Chondrocyte (in vitro differentiated cells): ENCODE measurements around the gene HIF1AN. TPM values are rescaled to one million over a fixed set of nuclear protein-coding genes. Genes with fewer than 3 reads are reported as not detected.
A peak's percentile ranks its signal among the peaks of the same experiment; 100 is the strongest.

Experiments
- DNase-seq: peaks from one replicate; pipeline ENCODE4 v3.0.0; 2021; ENCODE audit warnings: mixed read lengths, low spot score
- H3K27ac Mint-ChIP-seq: one replicate; pipeline ENCODE4 v1.8.0; 2021; ENCODE audit warnings: mild to moderate bottlenecking, moderate library complexity, mixed read lengths; ENCODE audit not compliant: unreplicated experiment
- H3K27me3 Mint-ChIP-seq: 2 replicates; pipeline ENCODE4 v1.8.0; 2021; ENCODE audit warnings: low read depth, mixed read lengths
- H3K36me3 Mint-ChIP-seq: 2 replicates; pipeline ENCODE4 v1.8.0; 2021; ENCODE audit warnings: low read depth, mixed read lengths
- H3K4me1 Mint-ChIP-seq: 2 replicates; pipeline ENCODE4 v1.8.0; 2021; ENCODE audit warnings: low read depth, mild to moderate bottlenecking, mixed read lengths
- H3K4me3 Mint-ChIP-seq: one replicate; pipeline ENCODE4 v1.8.0; 2021; ENCODE audit warnings: mild to moderate bottlenecking, moderate library complexity, mixed read lengths; ENCODE audit not compliant: unreplicated experiment
- H3K9me3 Mint-ChIP-seq: 2 replicates; pipeline ENCODE4 v1.8.0; 2021; ENCODE audit warnings: low read depth, mixed read lengths
- total RNA-seq: library from RNA; stranded (reverse); gene quantifications from 3 replicates; pipeline ENCODE4 v1.2.1, GENCODE V29; 2021
- TF ChIP-seq, protein P1 (sequence below): fragments of 200-600 bp; sonication (generic); IDR thresholded peaks from 2 replicates; pipeline ENCODE4 v1.5.0; 2021; ENCODE audit warnings: antibody characterized with exemption, mild to moderate bottlenecking, moderate library complexity

Gene HIF1AN
- total RNA-seq, 1 donor from 2014 or later: 43.1 TPM

DNA sequence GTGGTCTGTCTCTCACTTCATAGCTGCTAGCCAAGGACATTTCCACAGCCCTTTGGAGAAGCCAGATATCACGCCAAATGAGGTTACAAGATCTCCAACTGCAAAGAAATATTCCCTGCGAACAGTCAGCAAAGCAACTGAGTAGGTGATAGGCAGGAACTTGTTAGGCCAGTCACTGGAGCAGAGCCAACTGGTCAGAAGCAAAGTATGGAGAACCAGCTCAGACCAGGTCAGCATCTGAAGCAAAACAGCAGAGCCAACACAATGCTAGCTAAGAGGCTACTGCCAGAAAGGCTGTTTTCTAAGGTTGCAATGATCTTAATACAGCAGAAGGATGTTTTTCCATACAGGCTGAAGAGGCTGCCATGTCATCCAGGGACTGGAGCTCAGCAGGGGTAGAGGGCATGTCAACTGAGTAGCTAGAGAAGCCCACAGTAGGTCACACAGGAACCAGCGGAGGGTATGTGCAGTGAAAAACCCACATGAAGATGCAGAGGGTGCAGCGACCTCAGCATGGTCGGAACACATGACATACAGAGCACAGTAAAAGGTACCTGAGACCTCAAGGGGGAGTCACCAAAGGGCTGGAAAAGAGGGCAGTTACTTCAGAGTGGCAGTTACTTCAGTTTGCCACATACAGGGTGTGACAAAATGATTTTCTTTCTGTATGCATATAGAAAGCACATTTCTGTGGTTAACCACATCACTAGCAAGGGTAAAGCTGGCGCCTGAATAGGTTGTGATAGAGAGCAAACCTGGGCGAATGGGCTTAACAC is 25.0 kb upstream of the HIF1AN start:
- Mint-ChIP-seq H3K36me3 (peaks cover 11% of the 10 kb centered on the region), H3K4me3 (no peak overlapping the region), H3K27ac (no peak overlapping the region), H3K9me3 (no peaks in the 10 kb centered on the region), H3K27me3 (no peaks in the 10 kb centered on the region), H3K4me1 (peaks cover 3% of the 10 kb centered on the region)
- DNase-seq: no peak
- TF ChIP-seq, protein P1, sequence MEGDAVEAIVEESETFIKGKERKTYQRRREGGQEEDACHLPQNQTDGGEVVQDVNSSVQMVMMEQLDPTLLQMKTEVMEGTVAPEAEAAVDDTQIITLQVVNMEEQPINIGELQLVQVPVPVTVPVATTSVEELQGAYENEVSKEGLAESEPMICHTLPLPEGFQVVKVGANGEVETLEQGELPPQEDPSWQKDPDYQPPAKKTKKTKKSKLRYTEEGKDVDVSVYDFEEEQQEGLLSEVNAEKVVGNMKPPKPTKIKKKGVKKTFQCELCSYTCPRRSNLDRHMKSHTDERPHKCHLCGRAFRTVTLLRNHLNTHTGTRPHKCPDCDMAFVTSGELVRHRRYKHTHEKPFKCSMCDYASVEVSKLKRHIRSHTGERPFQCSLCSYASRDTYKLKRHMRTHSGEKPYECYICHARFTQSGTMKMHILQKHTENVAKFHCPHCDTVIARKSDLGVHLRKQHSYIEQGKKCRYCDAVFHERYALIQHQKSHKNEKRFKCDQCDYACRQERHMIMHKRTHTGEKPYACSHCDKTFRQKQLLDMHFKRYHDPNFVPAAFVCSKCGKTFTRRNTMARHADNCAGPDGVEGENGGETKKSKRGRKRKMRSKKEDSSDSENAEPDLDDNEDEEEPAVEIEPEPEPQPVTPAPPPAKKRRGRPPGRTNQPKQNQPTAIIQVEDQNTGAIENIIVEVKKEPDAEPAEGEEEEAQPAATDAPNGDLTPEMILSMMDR: no peak

GRCh38 chr10:100515612-100516011 is 20.1 kb upstream of the HIF1AN start:
- H3K27me3 Mint-ChIP-seq: no peaks in the 10 kb centered on the region
- H3K4me1 Mint-ChIP-seq: peaks cover 13% of the 10 kb centered on the region
- no peak for DNase-seq
- no peaks in the 10 kb centered on the region for H3K9me3 Mint-ChIP-seq
- TF ChIP-seq, protein P1: no peak
- H3K36me3 Mint-ChIP-seq: peaks cover 6% of the 10 kb centered on the region
- H3K4me3 Mint-ChIP-seq: no peak overlapping the region
- no peak overlapping the region for H3K27ac Mint-ChIP-seq

DNA sequence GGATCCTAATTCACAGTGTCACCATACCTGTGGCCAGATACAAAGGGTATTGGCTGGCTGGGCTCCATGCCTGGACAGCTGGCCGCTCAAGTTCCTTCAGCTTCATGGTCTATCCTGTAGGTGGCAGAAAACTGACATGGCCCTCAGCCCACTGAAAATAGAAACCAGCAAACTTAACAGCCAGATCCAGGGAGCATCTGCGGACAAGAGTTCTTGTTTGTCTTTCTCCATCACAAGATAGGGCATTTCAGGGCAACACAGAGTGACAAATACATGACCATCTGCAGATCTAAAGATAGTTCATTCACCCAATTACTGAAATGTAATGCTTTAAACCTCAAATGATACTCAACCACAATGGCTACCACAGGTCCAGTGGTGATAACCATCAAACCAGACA is 18.9 kb upstream of the HIF1AN start:
- DNase-seq: no peak
- peaks cover 6% of the 10 kb centered on the region for H3K36me3 Mint-ChIP-seq
- H3K4me3 Mint-ChIP-seq: no peak overlapping the region
- H3K4me1 Mint-ChIP-seq: peaks cover 18% of the 10 kb centered on the region
- no peaks in the 10 kb centered on the region for H3K9me3 Mint-ChIP-seq
- H3K27me3 Mint-ChIP-seq: no peaks in the 10 kb centered on the region
- H3K27ac Mint-ChIP-seq: no peak overlapping the region
- TF ChIP-seq, protein P1: peak; percentile 54

GRCh38 chr10:100518761-100519241 is 16.9 kb upstream of the HIF1AN start:
- Mint-ChIP-seq H3K4me1 (peaks cover 18% of the 10 kb centered on the region), H3K27me3 (no peaks in the 10 kb centered on the region), H3K9me3 (no peaks in the 10 kb centered on the region), H3K27ac (no peak overlapping the region), H3K36me3 (peaks cover 11% of the 10 kb centered on the region), H3K4me3 (peak overlapping the region; percentile 86)
- TF ChIP-seq, protein P1: peak; percentile 92
- DNase-seq: no peak

- TF ChIP-seq, protein P1: no peak
- H3K36me3 Mint-ChIP-seq: peaks cover 12% of the 10 kb centered on the region
- peak within 1 kb of the TSS; percentile 86 for H3K4me3 Mint-ChIP-seq
- DNase-seq: no peak
- H3K4me1 Mint-ChIP-seq: peaks cover 18% of the 10 kb centered on the region
- H3K9me3 Mint-ChIP-seq: no peaks in the 10 kb centered on the region
- H3K27me3 Mint-ChIP-seq: no peaks in the 10 kb centered on the region
- peak within 1 kb of the TSS; percentile 81 for H3K27ac Mint-ChIP-seq
Observed at GRCh38 chr10:100519311-100520051, 16.3 kb upstream of the HIF1AN start, which contains the start of gene SEC31B. Gene SEC31B, minus strand, starts transcription at chr10:100519861. Its CDS starts 2,909 bp downstream, at chr10:100516952.
